ENCODE data around the gene SLC52A1.

- no peak for TF ChIP-seq TAF1 (IDR thresholded peaks at IDR 0.05; ENCODE audit: borderline replicate concordance, insufficient read depth, low read length)
- TF ChIP-seq POLR2AphosphoS5 (IDR thresholded peaks at IDR 0.05; ENCODE audit: low read depth, low read length), result no peak
- no peak for TF ChIP-seq REST (IDR thresholded peaks at IDR 0.05; ENCODE audit: insufficient read depth in 1 of 2, low read depth in 2 of 2, low read length in 2 of 2)
- no peak for TF ChIP-seq SIN3A (IDR thresholded peaks at IDR 0.05; ENCODE audit: borderline replicate concordance, insufficient read depth, low read length)
- TF ChIP-seq FOXP2 (optimal IDR thresholded peaks at IDR 0.05; ENCODE audit: borderline replicate concordance, extremely low read depth, extremely low read length, insufficient read depth), result no peak
These were observed 7.9 kb downstream of the SLC52A1 start for GRCh38 chr17:5027299-5027698.
